ENCODE data around the gene SAXO2. TPM values are rescaled to one million over a fixed set of nuclear protein-coding genes. Genes with fewer than 3 reads are reported as not detected.
"Not testable (repeated sequence)": the region's sequence is repeated elsewhere in the genome, so short reads cannot be mapped to it uniquely, and the experiment has no call there.

The SAXO2 gene
- total and polyA plus RNA-seq, 4 donors, result 1.9 to 5.1 (median 2.5) TPM; not detected in 1

DNA sequence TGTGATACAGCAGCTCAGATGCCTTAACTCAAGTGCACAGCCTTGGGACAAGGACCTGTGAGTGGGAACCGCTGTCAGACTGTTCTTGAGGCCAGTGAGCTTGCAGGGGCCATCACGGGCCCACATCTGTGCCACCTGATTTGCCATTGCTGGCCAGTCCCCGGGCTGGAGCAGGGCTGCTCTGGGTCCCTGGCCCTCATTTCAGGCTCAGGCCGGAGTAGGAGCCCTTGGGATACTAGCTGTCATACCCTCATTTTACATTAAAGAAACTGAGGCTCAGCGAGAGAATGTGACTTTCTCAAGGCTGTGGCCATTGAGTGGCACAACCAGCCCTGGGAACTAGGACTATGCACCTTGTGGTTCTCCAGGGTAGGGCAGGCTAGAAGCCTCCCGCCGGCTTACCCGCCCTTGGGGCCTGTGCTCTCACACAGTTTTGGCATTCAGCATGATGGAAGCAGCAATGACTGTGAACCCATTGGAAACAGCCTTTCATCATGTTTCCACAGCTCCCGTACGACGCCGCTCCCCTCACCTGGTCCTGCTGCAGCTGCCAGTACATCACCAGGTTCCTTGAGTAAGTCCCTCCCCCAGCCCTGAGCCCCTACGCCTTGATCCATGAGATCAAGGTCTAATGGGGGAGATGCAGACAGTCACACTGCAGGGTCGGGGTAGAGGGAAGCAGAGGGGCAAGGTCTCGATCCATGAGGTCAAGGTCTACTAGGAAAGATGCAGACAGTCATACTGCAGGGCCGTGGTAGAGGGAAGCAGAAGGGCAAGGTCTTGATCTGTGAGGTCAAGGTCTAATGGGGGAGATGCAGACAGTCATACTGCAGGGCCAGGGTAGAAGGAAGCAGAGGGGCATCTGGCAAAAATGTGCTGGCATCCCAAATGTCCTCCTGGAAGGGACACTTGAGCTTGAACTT is 44.4 kb downstream of the SAXO2 start:
- Histone ChIP-seq H3K9me3 (ENCODE audit: control insufficient read depth, low read length) (no peaks in the 10 kb centered on the region), H3K4me3 (ENCODE audit: low read length in 2 of 2) (no peak overlapping the region), H3K27me3 (ENCODE audit: control insufficient read depth in 1 of 2, insufficient read depth in 2 of 2, low read length in 1 of 2) (no peaks in the 10 kb centered on the region), H3K4me1 (ENCODE audit: control insufficient read depth in 1 of 2, insufficient read depth in 2 of 2, low read length in 2 of 2) (no peaks in the 10 kb centered on the region), H3K27ac (ENCODE audit: low read depth in 1 of 2, low read length in 2 of 2) (no peak overlapping the region), H3K36me3 (ENCODE audit: control insufficient read depth in 1 of 2, insufficient read depth in 2 of 2, low read length in 1 of 2) (no peaks in the 10 kb centered on the region)
- peak in 1 of 2 donors; percentile 33 for DNase-seq
- 90 to 92% methylated on average over 16 of the region's 16 CpGs for WGBS, 2 donors
- intact Hi-C loops (cut with DNase I), result no loop called here
- no peak for ATAC-seq (ENCODE audit: low FRiP score)

DNA sequence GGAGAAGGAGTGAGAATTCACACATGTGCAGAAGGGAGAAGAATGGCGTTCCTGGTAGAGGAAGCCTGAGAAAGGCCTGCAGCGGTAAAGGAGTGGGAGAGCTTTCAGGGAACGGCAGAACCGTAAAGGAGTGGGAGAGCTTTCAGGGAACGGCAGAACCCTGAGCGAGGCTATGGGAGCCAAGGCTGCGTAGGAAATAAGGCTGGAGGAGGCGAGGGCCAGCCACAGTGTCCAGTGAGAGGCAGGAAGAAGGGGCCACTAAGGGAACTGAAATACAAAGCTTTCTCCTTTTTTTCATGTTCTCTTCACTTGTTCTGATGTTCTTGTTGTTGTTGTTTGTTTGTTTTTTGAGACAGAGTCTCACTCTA is 45.1 kb downstream of the SAXO2 start:
- intact Hi-C loops (cut with DNase I), result no loop called here
- ATAC-seq (ENCODE audit: low FRiP score) (no peak), DNase-seq (no peak)
- no peaks in the 10 kb centered on the region for H3K4me1 ChIP-seq (ENCODE audit: control insufficient read depth in 1 of 2, insufficient read depth in 2 of 2, low read length in 2 of 2)
- WGBS, 2 donors, result 84 to 91% methylated on average over 8 of the region's 8 CpGs
- no peaks in the 10 kb centered on the region for H3K9me3 ChIP-seq (ENCODE audit: control insufficient read depth, low read length)
- no peaks in the 10 kb centered on the region for H3K36me3 ChIP-seq (ENCODE audit: control insufficient read depth in 1 of 2, insufficient read depth in 2 of 2, low read length in 1 of 2)
- H3K27ac ChIP-seq (ENCODE audit: low read depth in 1 of 2, low read length in 2 of 2), result no peak overlapping the region
- no peak overlapping the region for H3K4me3 ChIP-seq (ENCODE audit: low read length in 2 of 2)
- H3K27me3 ChIP-seq (ENCODE audit: control insufficient read depth in 1 of 2, insufficient read depth in 2 of 2, low read length in 1 of 2), result no peaks in the 10 kb centered on the region

DNA sequence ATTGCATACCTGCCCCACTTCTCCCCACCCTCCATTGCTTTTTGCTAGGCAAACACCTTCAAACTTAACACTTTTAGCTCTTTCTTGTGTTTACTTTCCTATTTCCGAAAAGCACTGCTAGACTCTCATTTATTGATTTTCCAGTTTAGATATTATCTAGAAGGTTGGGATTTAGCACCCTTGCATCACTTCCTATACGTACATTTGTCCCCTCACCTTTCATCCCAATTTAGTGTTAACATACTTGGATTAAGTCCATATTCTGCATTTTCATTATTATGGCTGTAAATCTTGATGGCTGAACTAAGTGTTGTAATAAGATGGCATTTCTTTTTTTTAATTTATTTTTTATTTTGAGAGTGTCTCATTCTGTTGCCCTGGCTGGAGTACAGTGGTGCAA is 47.2 kb downstream of the SAXO2 start:
- WGBS, 2 donors, result 83 to 86% methylated on average over 2 of the region's 2 CpGs
- intact Hi-C loops (cut with DNase I), result no loop called here
- no peaks in the 10 kb centered on the region for H3K4me1 ChIP-seq (ENCODE audit: control insufficient read depth in 1 of 2, insufficient read depth in 2 of 2, low read length in 2 of 2)

DNA sequence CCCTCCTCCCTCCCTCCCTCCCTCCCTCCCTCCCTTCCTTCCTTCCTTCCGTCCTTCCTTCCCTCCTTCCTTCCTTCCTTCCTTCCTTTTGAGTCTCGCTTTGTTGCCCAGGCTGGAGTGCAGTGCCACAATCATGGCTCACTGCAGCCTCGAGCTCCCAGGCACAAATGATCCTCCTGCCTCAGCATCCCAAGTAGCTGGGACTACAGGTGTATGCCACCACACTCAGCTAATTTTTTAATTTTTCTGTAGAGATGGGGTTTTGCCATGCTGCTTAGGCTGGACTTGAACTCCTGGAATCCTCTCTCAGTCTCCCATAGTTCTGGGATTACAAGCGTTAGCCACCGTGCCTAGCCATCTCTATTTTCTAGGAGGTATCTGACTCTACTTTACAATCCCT is 48.7 kb downstream of the SAXO2 start:
- H3K27me3 ChIP-seq (ENCODE audit: control insufficient read depth in 1 of 2, insufficient read depth in 2 of 2, low read length in 1 of 2); H3K4me1 ChIP-seq (ENCODE audit: control insufficient read depth in 1 of 2, insufficient read depth in 2 of 2, low read length in 2 of 2); H3K9me3 ChIP-seq (ENCODE audit: control insufficient read depth, low read length); ATAC-seq (ENCODE audit: low FRiP score); H3K4me3 ChIP-seq (ENCODE audit: low read length in 2 of 2); intact Hi-C loops (cut with DNase I); H3K27ac ChIP-seq (ENCODE audit: low read depth in 1 of 2, low read length in 2 of 2); H3K36me3 ChIP-seq (ENCODE audit: control insufficient read depth in 1 of 2, insufficient read depth in 2 of 2, low read length in 1 of 2): not testable (repeated sequence)
- peak in 1 of 2 donors; percentile 23 for DNase-seq
- WGBS, 2 donors, result 86 to 90% methylated on average over 4 to 5 of the region's 5 CpGs

More for the DNA sequence above, 47.2 kb downstream of the SAXO2 start:
- no peak overlapping the region for H3K4me3 ChIP-seq (ENCODE audit: low read length in 2 of 2)
- no peaks in the 10 kb centered on the region for H3K36me3 ChIP-seq (ENCODE audit: control insufficient read depth in 1 of 2, insufficient read depth in 2 of 2, low read length in 1 of 2)
- H3K27ac ChIP-seq (ENCODE audit: low read depth in 1 of 2, low read length in 2 of 2), result no peak overlapping the region
- ATAC-seq (ENCODE audit: low FRiP score) (no peak), DNase-seq (no peak)
- H3K9me3 ChIP-seq (ENCODE audit: control insufficient read depth, low read length), result no peaks in the 10 kb centered on the region
- H3K27me3 ChIP-seq (ENCODE audit: control insufficient read depth in 1 of 2, insufficient read depth in 2 of 2, low read length in 1 of 2), result no peaks in the 10 kb centered on the region

DNA sequence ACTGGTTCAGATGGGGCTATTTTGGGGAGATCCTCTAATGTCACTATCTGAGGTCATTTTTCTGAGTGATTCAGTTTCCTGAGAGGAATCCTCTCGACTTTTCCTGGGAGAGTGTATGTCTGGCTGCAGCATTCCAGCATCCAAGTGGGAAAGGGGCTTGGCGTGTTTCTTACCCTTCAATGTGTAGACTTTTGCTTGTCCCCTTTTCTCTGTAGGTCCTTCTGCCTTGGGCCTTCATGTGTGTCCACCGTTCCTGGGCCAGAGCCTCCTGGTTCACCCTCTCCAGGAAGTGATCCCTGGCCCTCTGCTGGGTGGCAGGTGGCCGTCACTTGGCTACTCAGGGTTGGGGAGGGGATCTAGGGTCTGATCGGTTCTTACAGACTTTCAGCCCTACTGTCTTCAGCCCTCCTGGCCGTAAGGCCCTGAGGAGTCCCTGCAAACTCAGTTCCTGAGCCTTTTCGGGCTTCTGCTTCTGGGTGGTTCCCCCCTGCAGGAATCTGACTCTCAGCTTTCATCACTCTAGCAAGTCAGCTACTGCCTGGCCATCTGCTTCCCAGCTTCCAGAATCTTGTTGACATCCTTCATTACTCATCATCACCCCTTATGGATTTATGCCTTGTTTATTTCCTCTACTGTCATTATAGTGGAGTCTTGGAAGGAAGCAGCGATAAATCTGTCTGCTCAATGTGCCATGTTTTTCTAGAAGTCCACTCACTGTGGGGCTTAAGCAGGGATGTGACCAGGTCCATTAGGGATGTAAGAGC is 50.1 kb downstream of the SAXO2 start:
- H3K4me1 ChIP-seq (ENCODE audit: control insufficient read depth in 1 of 2, insufficient read depth in 2 of 2, low read length in 2 of 2), result no peaks in the 10 kb centered on the region
- DNase-seq (peak in 1 of 2 donors; percentile 38), ATAC-seq (ENCODE audit: low FRiP score) (no peak)
- no peak overlapping the region for H3K27ac ChIP-seq (ENCODE audit: low read depth in 1 of 2, low read length in 2 of 2)
- no peak overlapping the region for H3K4me3 ChIP-seq (ENCODE audit: low read length in 2 of 2)
- intact Hi-C loops (cut with DNase I), result no loop called here
- WGBS, 2 donors, result 71% methylated on average over 8 of the region's 8 CpGs
- H3K36me3 ChIP-seq (ENCODE audit: control insufficient read depth in 1 of 2, insufficient read depth in 2 of 2, low read length in 1 of 2), result no peaks in the 10 kb centered on the region
- no peaks in the 10 kb centered on the region for H3K9me3 ChIP-seq (ENCODE audit: control insufficient read depth, low read length)
- no peaks in the 10 kb centered on the region for H3K27me3 ChIP-seq (ENCODE audit: control insufficient read depth in 1 of 2, insufficient read depth in 2 of 2, low read length in 1 of 2)

DNA sequence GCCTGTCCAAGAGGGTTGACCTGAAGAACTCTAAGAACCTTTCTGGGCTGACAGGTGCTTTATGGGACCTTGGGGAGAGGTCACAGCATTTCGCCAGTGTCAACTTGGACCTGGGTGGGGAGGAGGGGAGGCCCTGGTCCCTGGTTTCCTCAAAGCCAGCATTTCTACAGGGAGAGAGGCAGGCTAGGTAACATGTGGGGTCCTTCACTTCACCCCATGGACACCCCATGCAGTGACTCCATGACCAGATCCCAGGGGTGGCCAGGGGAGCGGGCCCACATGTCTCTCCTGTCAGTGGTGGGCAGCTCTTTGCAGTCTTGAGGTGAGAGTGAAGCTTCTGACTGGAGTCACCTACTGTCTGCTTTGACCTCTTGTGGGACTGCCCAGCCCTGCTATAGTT is 50.8 kb downstream of the SAXO2 start:
- WGBS, 2 donors, result 95 to 98% methylated on average over 2 of the region's 2 CpGs
- Histone ChIP-seq H3K27ac (ENCODE audit: low read depth in 1 of 2, low read length in 2 of 2) (no peak overlapping the region), H3K4me1 (ENCODE audit: control insufficient read depth in 1 of 2, insufficient read depth in 2 of 2, low read length in 2 of 2) (no peaks in the 10 kb centered on the region), H3K27me3 (ENCODE audit: control insufficient read depth in 1 of 2, insufficient read depth in 2 of 2, low read length in 1 of 2) (no peaks in the 10 kb centered on the region), H3K36me3 (ENCODE audit: control insufficient read depth in 1 of 2, insufficient read depth in 2 of 2, low read length in 1 of 2) (no peaks in the 10 kb centered on the region), H3K9me3 (ENCODE audit: control insufficient read depth, low read length) (no peaks in the 10 kb centered on the region), H3K4me3 (ENCODE audit: low read length in 2 of 2) (no peak overlapping the region)
- DNase-seq (no peak), ATAC-seq (ENCODE audit: low FRiP score) (no peak)
- intact Hi-C loops (cut with DNase I), result no loop called here

DNA sequence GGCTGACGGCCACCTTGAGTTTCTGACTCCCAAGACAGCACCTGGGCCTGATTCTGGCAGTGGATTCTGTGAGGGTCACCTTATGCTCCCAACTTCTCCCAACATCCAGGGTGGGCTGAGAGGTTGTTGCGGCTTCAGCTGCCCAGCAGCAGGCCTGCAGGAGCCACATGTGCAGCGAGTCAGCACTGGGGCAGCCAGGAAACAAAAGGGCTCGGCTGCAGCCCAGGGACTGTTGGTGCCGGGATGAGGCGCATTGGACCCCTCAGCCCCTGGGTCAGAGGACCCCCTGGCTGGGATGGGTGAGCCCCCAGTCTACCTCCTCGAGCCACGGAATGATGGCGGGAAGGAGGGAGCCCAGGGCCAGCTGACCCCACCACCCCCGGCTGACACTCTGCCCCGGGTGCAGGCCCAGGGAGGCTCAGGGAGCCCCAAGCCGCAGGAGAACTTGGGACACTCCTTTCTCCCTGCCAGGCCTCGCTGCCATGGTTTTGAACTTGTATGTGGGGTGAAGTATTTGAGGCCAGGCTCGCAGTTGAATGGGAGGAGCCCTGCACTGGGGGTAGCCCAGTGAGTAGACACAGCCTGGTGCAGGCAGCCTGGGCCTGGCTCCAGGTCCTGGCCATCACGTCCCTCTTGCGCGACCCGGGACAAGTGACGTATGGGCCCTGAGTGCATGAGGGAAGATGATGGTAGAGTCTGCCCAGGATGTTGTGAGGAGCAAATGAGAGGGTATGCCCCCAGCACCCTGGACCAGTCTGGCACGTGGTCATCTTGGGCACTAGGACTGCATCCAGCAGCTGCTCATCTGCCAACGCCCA is 51.5 kb downstream of the SAXO2 start:
- H3K4me1 ChIP-seq (ENCODE audit: control insufficient read depth in 1 of 2, insufficient read depth in 2 of 2, low read length in 2 of 2); H3K36me3 ChIP-seq (ENCODE audit: control insufficient read depth in 1 of 2, insufficient read depth in 2 of 2, low read length in 1 of 2); H3K27me3 ChIP-seq (ENCODE audit: control insufficient read depth in 1 of 2, insufficient read depth in 2 of 2, low read length in 1 of 2); H3K9me3 ChIP-seq (ENCODE audit: control insufficient read depth, low read length); H3K4me3 ChIP-seq (ENCODE audit: low read length in 2 of 2); intact Hi-C loops (cut with DNase I); ATAC-seq (ENCODE audit: low FRiP score); H3K27ac ChIP-seq (ENCODE audit: low read depth in 1 of 2, low read length in 2 of 2): not testable (repeated sequence)
- 88 to 92% methylated on average over 21 of the region's 21 CpGs for WGBS, 2 donors
- DNase-seq, result peak in 1 of 2 donors; percentile 46

DNA sequence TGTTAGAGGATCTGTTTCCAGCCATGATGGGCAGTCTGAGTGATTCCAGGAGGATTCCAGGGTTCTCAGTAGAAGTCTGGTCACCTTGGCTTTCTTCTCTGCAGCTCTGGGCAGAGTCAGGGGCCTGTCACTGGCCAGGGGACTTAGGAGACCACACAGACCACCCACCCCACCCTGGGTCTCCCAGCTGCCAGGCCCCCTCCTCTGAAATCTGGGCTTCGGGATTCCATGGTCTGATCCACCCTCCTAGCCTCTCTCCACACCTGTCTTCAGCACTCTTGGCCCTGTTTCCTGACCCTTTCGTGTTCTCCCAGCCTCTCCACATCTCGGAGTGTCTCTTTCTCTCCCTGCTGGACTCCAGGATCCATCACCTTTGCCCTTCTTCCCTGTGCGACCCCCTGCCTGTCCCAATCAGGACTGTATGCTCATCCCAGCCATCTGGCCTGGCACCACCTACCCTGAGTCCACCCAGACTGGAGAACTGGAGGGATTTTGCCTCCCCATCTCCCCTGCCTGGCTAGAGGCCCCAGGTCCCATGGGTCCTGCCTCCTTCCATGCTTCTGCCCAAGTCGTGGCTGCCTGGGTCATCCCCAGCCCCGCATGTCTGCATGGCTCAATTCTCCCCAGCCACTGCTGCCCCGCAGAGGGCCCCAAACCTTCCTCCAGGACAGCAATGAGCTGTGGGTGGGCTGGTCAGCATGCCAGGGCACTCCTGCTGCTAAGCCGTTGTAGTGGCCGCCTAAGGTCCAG is 52.3 kb downstream of the SAXO2 start:
- DNase-seq, result peak in 1 of 2 donors; percentile 34

More for the DNA sequence above, 52.3 kb downstream of the SAXO2 start:
- H3K27ac ChIP-seq (ENCODE audit: low read depth in 1 of 2, low read length in 2 of 2), result no peak overlapping the region
- no peaks in the 10 kb centered on the region for H3K9me3 ChIP-seq (ENCODE audit: control insufficient read depth, low read length)
- no peaks in the 10 kb centered on the region for H3K36me3 ChIP-seq (ENCODE audit: control insufficient read depth in 1 of 2, insufficient read depth in 2 of 2, low read length in 1 of 2)
- no peaks in the 10 kb centered on the region for H3K4me1 ChIP-seq (ENCODE audit: control insufficient read depth in 1 of 2, insufficient read depth in 2 of 2, low read length in 2 of 2)
- intact Hi-C loops (cut with DNase I), result no loop called here
- no peak for ATAC-seq (ENCODE audit: low FRiP score)
- 82 to 87% methylated on average over 9 of the region's 9 CpGs for WGBS, 2 donors
- no peak overlapping the region for H3K4me3 ChIP-seq (ENCODE audit: low read length in 2 of 2)
- no peaks in the 10 kb centered on the region for H3K27me3 ChIP-seq (ENCODE audit: control insufficient read depth in 1 of 2, insufficient read depth in 2 of 2, low read length in 1 of 2)

All from aorta (tissue), 5 donors.